Posterior vena cava (tissue), 2 donors: Measurements from ENCODE around the gene HGFAC. TPM values are rescaled to one million over a fixed set of nuclear protein-coding genes. Genes with fewer than 3 reads are reported as not detected.

ENCODE experiments used
- DNase-seq: peaks from one replicate; pipeline ENCODE4 v3.0.0-alpha.2; 2020; ENCODE audit warnings: low spot score
- intact Hi-C, 2 donors: fragments of 100-400 bp; cut with DNase I; formaldehyde crosslinking; loops; one replicate each; pipeline versions ENCODE4 v1.14.1 to v1.14.2; 2022 to 2023
- total RNA-seq, 2 donors: library from RNA; stranded (reverse); fragmentation: NEBNext Ultra II Directional; extraction: Animal tissue kit (Norgen Biotek cat#: 25700); gene quantifications; one replicate each; pipeline ENCODE4 v1.2.1, GENCODE V29; 2021
- donor health status: DM: yes; HTN: yes; CAD: no.
- donor health status: DM: yes; HTN: yes; CAD: no.

The HGFAC gene
- total RNA-seq, 2 donors from 2014 or later, result 0.24 TPM; not detected in 1

GRCh38 chr4:3477750-3478430 lies 36.1 kb downstream of the HGFAC start:
- DNase-seq, result no peak
- intact Hi-C loops, result no loop called here

DNA sequence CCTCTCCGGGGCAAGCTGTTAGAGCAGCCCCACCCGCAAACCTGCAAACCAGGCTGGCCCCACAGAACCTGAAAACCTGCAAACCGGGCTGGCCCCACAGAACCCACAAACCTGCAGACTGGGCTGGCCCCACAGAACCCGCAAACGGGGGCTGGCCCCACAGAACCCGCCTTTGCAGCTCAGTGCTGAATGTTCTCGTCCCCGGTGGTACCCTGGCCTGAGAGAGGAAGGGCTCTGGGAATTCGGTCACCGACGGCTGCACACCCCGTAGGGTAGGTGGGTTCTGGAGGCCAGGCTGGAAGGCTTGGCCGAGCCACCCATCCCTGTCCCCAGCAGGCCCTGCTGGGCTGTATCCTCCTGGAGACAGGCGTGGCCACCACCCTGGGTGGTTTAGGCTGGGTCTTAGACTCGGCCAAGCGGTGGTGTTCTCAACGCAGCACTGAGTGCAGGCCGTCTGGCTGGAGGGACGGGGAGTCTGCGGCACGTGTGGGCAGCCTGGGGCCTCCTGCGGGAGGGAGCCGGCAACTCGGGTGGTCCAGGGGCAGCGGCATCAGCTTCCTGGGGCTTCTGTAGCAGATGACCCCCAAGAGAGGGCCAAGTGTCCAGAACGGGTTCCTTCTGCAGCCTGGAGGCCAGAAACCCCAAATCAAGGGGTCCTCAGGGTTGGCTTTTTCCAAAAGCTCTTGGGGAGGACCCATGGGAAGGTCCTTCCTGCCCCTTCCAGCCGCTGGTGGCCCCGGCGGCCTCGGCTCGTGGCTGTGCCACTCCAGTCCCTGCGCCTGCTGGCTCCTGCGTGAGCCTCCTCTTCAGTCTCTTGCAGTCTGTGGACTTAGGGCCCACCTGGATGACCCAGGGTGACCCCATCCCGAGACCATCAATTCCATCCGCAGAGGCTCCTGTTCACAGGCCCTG lies 36.9 kb downstream of the HGFAC start:
- intact Hi-C loops, result no loop called here
- no peak for DNase-seq

DNA sequence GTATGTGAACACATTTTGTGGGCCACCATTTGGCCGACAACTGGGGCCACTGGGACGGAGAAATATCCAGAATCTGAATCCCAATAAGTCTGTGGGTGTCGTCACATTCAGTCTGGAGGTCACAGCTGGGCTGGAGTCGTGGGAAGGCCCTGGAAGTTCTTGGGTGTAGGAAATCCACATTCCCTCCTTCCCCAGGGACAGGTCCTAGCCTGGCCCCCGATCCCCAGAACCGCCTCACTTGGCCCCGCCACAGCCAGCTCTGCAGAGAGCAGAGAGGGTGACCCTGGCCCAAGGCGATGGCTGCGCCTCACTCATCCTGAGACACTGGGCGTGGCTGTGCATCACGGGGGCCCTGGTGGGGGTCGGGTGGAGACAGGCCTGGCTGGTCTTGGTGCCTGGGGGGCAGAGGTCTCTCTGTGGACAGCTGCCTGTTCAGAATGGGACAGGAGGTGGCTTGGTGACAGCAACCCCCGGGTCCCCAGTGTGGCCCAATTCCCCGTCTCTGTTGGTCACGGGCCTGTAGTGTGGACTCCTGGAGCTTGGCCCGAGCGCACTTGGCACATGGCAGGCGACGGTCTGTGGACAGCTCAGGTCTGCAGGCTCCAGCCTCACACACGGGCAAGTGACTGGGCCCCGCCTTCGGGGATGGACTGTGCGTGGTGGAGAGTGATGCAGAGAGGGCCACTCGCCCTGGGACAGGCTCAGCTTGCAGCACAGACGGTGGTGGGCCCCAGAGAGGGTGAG lies 37.8 kb downstream of the HGFAC start:
- intact Hi-C loops, result no loop called here
- no peak for DNase-seq

DNA sequence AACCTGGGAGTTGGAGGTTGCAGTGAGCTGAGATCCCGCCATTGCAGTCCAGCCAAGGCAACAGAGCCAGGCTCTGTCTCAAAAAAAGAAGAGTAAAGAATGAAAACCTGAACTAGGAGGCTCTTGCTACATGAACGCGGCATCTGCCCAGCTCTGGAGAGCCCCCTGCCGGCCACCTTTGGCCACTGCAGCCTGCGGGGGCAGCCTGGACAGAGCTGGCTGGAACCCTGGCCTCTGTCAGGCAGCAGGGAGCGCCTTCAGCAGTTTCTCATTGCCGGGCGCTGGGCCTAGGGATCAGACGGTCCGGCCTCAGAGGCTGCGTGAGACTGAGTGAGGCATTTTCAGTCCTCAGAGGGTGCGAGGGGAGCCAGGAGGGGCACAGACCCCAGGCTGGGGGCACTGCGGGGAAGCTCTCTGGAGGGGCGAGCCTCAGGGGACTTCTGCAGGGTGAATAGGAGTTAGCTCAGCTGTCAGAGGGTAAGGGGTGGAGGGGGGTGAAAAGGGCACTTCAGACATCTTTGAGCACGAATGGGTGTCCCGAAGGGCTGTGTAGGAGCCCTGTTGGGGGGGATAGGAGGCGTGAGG lies 38.9 kb downstream of the HGFAC start:
- intact Hi-C loops, result no loop called here
- peak; percentile 95 for DNase-seq

DNA sequence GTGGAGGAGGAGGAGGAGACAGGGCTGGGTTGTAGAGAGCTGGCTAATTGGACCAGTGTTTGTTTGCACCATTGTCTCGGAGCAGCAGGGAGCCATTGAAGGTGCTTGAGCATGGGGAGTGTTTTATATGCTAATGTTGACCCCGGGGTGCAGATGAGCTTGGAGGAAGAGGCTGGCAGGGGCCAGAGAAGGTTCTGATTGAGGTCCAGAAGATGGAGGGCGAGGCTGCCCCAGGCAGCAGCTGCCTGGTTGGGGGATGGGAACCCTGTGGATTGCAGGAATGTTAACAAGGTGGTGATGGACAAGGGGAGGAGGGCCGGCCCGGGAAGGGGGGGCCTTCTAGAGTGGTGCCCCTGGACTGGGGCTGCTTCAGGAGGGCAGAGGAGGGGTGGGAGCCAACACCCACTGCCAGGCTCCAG lies 39.4 kb downstream of the HGFAC start:
- intact Hi-C loops, result no loop called here
- DNase-seq, result no peak

DNA sequence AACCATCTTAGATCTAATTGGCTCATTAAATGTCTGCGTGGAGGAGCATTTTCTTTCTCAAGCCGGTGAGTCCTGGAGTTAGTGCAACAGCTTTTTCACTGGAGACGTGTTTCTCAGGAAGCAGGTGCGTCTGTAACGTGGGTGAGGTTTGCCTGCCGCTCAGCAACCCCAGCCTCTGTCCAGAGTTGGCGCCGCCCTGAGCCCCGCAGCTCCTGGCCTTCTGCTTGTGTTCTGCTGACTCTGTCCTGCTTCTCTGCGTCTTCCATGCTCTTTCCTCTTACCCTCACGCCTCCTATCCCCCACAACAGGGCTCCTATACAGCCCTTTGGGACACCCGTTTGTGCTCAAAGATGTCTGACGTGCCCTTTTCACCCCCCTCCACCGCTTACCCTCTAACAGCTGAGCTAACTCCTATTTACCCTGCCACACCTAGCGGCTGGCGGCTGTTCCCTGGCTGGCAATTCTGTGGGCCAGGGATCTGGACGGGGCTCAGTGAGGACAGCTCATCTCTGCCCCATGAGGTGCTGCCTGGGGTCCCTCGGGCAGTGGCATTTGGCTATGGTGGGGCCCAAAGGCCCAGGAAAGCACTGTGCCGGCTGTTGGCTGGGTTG lies 40.1 kb downstream of the HGFAC start:
- DNase-seq, result no peak
- intact Hi-C loops, result no loop called here

DNA sequence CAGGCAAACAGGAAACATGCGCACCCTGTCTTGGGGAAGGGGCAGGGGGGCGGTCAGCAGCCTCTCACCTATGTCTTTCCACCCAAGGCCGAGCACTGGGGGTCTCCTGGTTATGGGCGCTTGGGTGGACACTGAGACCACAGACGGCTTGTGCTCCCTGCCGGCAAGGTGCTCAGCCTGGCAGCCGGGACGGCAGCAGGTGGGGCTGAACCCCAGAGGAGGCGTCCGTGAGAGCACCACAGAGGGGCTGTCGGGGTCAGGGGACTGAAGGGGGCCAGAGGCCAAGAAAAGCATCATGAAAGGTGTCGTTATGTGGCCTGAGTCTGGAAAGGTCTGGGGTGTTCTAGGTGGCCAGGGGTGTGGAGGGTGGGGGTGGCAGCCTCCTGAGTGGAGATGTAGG lies 40.9 kb downstream of the HGFAC start:
- DNase-seq, result no peak
- intact Hi-C loops, result no loop called here

- DNase-seq, result no peak
These were observed 41.7 kb downstream of the HGFAC start for GRCh38 chr4:3483471-3483921.

GRCh38 chr4:3484057-3484973 lies 42.5 kb downstream of the HGFAC start:
- intact Hi-C loops, result no loop called here
- no peak for DNase-seq

More at GRCh38 chr4:3483471-3483921, 41.7 kb downstream of the HGFAC start:
- intact Hi-C loops, result no loop called here

DNA sequence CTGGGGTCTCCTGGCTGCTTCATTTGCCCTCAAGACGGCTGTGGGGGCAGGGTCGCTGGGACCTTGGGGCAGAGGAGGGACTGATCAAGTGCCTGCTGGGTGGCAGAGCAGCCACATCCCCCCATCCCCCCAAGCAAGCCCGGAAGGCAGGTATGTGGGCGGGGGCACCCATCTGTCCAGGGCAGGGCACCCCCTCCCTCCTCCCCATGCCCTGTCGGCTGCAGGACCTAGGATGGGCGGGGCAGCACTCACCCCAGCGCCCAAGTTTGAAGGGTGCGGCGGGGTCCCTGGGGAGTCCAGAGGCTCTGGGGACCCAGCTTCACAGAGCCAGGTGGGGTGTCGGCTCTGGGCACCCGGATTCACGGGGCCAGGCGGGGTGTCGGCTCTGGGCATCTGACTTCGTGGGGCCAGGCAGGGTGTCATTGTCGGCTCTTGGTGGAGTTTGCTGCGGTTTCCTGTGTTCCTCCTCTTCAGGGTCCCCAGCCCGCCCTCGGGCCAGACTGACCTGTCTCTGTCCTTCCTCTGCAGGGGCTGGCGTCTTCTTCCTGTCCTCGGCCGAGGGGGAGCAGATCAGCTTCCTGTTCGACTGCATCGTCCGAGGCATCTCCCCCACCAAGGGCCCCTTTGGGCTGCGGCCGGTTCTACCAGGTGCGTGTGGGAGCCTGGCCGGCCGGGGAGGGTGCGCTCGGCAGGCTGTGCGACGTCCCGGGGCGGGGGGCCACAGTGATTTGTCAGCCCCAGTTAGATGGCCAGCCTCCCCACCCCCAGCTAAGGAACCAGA lies 43.4 kb downstream of the HGFAC start:
- intact Hi-C loops, result loop anchor here in 1 of 2 donors (5.0 kb wide), 1 partner anchor 392 kb away; no protein-coding TSS in a partner anchor

GRCh38 chr4:3485886-3486540 lies 44.2 kb downstream of the HGFAC start:
- intact Hi-C loops, result loop anchor here in 1 of 2 donors (5.0 kb wide), 1 partner anchor 391 kb away; no protein-coding TSS in a partner anchor
- DNase-seq, result no peak

More for the DNA sequence above, 43.4 kb downstream of the HGFAC start:
- no peak for DNase-seq

- intact Hi-C loops, result loop anchor here in 1 of 2 donors (5.0 kb wide), 1 partner anchor 390 kb away; no protein-coding TSS in a partner anchor
- no peak for DNase-seq
These were observed 45.1 kb downstream of the HGFAC start for GRCh38 chr4:3486541-3487540.

GRCh38 chr4:3487861-3488260 lies 46.1 kb downstream of the HGFAC start:
- intact Hi-C loops, result loop anchor here in 1 of 2 donors (5.0 kb wide), 1 partner anchor 389 kb away; no protein-coding TSS in a partner anchor

DNA sequence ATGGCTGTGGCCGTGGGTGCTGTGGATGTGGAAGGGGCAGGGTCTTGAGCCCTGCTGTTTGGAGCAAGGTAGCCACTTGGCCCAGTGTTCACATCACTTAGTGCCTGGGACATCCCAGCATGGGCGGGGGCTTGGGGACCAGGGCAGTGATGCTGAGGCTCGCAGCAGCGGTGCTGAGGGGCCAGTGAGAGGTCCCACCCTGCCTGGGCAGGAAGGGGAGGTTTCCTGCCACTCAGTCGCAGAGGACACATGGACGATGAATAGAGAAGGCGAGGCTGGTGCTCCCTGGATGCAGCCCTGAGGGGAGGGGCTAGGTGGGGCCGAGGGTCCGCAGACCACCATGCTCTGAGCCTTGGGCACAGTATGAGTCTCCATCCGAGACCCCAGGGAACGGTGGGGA lies 47.1 kb downstream of the HGFAC start:
- DNase-seq, result no peak
- intact Hi-C loops, result loop anchor here in 1 of 2 donors (5.0 kb wide), 1 partner anchor 388 kb away; no protein-coding TSS in a partner anchor

More at GRCh38 chr4:3487861-3488260, 46.1 kb downstream of the HGFAC start:
- no peak for DNase-seq

GRCh38 chr4:3489451-3489962 lies 47.7 kb downstream of the HGFAC start:
- DNase-seq, result no peak
- intact Hi-C loops, result loop anchor here in 1 of 2 donors (5.0 kb wide), 1 partner anchor 388 kb away; no protein-coding TSS in a partner anchor
